HepG2 (cell line): ENCODE measurements around the gene NID1.

ENCODE experiments used
- JUN ChIP-seq: sonication (generic); formaldehyde crosslinking; IDR thresholded peaks from 2 replicates; pipeline ENCODE4 v1.4.0; 2020; ENCODE audit warnings: mild to moderate bottlenecking, missing genetic modification reagents
- MAFK ChIP-seq, 2 experiments: IDR thresholded peaks in 1 of 2; conservative IDR thresholded peaks in 1 of 2; 2 replicates each; pipeline ENCODE4 v1.6.1; 2011; ENCODE audit warnings: improper control_type of control experiment in 2 of 2, low read length in 2 of 2
- NR3C1 ChIP-seq: sonication (generic); formaldehyde crosslinking; IDR thresholded peaks from 2 replicates; pipeline ENCODE4 v1.4.0; 2020; ENCODE audit warnings: missing genetic modification reagents
- POLR2AphosphoS5 ChIP-seq: IDR thresholded peaks from 2 replicates; pipeline ENCODE4 v1.6.1; 2012; ENCODE audit warnings: low read depth, low read length
- ZNF382 ChIP-seq: sonication (generic); formaldehyde crosslinking; IDR thresholded peaks from 2 replicates; pipeline ENCODE4 v1.5.0; 2020; ENCODE audit warnings: missing genetic modification reagents, mild to moderate bottlenecking, borderline replicate concordance
- ZSCAN20 ChIP-seq: sonication (generic); formaldehyde crosslinking; IDR thresholded peaks from 2 replicates; pipeline ENCODE4 v1.4.0; 2020; ENCODE audit warnings: missing genetic modification reagents, mild to moderate bottlenecking, borderline replicate concordance

DNA sequence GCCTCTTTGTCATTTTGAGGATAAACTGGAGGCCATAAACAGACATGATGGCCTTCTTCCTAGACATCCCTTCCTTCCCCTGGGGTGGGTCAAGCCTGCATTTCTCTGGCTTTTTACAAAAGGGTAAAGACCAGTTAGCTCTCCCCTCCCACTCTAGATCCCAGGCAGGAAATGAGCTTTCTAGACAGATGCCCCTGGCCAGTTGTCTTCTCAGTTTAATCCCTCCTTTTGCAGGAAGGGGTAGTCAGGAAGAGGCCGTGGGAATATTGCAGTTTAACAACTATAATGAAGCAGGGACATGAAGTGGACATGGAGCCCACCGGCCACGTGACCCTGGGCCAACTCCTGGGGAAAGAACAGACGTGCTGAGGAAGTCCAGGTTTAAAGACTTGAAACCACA is 85.7 kb downstream of the NID1 start:
- TF ChIP-seq POLR2AphosphoS5 (no peak), ZSCAN20 (no peak), NR3C1 (CRISPR knock-in tag) (no peak), MAFK (conservative IDR thresholded peaks at IDR 0.05 in 1 of 2, IDR thresholded peaks at IDR 0.05 in 1 of 2; ENCODE audit: low read length in 2 of 2) (no peak), JUN (CRISPR knock-in tag) (no peak), ZNF382 (CRISPR knock-in tag) (no peak)
